ENCODE data around the gene PLXDC1.

PLXDC1 gene

DNA sequence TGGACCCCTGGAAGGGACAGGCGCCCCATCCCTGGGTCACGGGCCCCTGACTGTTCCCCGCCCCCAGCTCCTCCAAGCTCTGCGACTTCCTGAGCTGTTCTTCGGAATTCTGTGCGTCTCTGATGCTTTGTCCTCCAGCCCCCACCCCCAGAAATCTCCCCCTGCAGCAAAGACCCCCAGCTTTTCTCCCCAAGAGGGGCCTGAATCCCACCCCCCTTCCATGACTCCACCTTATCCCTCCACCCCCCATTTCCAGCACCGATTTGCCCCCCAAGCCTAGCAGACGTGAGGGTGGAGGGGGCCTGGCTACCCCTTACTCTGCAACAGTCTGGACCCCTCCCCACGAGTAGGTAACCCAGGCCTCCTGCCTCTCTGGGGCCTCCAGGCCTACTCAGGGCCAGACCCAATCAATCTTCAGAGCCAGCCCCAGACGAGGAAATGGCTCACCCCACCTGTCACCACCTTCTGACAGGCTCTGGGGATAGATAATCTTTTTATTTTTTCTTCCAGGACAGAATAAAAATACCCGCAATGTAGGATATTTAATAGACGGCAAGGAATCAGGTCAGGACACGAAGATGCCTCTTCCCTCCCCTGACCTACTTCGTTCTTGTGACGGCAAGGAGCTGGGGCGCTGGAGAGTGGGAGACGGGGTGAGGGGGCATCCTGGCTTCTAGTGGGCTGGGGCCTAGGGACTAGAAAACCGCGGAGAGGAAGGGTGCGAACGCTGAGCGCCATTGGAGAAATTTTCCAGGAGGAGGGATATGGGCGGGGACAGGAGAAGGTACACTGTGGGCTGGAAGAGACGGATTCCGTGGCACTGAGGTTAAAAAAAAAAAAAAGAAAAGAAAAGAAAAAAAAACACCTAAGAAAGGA is 744 bp upstream of the PLXDC1 start:
- TF ChIP-seq, protein P1, sequence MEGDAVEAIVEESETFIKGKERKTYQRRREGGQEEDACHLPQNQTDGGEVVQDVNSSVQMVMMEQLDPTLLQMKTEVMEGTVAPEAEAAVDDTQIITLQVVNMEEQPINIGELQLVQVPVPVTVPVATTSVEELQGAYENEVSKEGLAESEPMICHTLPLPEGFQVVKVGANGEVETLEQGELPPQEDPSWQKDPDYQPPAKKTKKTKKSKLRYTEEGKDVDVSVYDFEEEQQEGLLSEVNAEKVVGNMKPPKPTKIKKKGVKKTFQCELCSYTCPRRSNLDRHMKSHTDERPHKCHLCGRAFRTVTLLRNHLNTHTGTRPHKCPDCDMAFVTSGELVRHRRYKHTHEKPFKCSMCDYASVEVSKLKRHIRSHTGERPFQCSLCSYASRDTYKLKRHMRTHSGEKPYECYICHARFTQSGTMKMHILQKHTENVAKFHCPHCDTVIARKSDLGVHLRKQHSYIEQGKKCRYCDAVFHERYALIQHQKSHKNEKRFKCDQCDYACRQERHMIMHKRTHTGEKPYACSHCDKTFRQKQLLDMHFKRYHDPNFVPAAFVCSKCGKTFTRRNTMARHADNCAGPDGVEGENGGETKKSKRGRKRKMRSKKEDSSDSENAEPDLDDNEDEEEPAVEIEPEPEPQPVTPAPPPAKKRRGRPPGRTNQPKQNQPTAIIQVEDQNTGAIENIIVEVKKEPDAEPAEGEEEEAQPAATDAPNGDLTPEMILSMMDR (IDR thresholded peaks at IDR 0.05; ENCODE audit: unreplicated experiment in 3 of 3), result no peak
- Mint-ChIP-seq H3K27me3 (ENCODE audit: low read depth) (peaks cover 50% of the 10 kb centered on the region), H3K27ac (peak overlapping the region; percentile 81 to 91 (median 90)), H3K4me3 (peak overlapping the region; percentile 98 to 99 (median 98)), H3K36me3 (ENCODE audit: low read depth) (no peaks in the 10 kb centered on the region), H3K9me3 (no peaks in the 10 kb centered on the region), H3K4me1 (peaks cover 15% of the 10 kb centered on the region)

- peak overlapping the region; percentile 77 to 89 (median 88) for H3K4me3 Mint-ChIP-seq
- no peaks in the 10 kb centered on the region for H3K36me3 Mint-ChIP-seq (ENCODE audit: low read depth)
- no peak overlapping the region for H3K27ac Mint-ChIP-seq
- peaks cover 48% of the 10 kb centered on the region for H3K27me3 Mint-ChIP-seq (ENCODE audit: low read depth)
- no peaks in the 10 kb centered on the region for H3K9me3 Mint-ChIP-seq
- H3K4me1 Mint-ChIP-seq, result peaks cover 15% of the 10 kb centered on the region
- TF ChIP-seq, protein P1 (IDR thresholded peaks at IDR 0.05; ENCODE audit: unreplicated experiment in 3 of 3), result no peak
Measured at GRCh38 chr17:39150795-39151149, 665 bp downstream of the PLXDC1 start.

DNA sequence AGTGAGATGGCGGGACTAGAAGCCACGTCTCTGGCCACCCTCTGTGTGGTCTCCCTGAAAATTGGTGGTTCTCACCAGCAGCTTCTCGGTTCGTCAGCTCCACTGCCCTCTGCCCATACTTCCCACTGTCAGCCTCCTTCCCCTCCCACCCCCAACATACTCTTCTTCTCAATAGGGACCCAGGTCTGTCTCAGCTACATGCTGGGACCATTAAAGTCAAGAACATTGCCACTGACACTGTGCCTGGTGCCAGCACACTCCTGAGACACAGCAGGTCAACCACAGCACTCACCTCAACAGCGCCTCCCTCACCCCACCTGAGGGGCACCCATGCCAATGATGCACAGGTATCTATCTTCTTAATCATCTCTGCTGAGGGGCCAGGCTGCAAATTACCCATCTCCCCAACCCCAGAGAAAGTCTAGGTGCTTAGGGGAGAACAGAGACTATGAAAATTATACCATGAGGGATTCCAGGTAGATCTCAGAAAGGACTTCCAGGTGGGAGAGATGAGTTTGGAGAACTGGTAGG is 1.3 kb downstream of the PLXDC1 start:
- H3K27ac Mint-ChIP-seq, result peak overlapping the region in 1 of 3 experiments; percentile 25

DNA sequence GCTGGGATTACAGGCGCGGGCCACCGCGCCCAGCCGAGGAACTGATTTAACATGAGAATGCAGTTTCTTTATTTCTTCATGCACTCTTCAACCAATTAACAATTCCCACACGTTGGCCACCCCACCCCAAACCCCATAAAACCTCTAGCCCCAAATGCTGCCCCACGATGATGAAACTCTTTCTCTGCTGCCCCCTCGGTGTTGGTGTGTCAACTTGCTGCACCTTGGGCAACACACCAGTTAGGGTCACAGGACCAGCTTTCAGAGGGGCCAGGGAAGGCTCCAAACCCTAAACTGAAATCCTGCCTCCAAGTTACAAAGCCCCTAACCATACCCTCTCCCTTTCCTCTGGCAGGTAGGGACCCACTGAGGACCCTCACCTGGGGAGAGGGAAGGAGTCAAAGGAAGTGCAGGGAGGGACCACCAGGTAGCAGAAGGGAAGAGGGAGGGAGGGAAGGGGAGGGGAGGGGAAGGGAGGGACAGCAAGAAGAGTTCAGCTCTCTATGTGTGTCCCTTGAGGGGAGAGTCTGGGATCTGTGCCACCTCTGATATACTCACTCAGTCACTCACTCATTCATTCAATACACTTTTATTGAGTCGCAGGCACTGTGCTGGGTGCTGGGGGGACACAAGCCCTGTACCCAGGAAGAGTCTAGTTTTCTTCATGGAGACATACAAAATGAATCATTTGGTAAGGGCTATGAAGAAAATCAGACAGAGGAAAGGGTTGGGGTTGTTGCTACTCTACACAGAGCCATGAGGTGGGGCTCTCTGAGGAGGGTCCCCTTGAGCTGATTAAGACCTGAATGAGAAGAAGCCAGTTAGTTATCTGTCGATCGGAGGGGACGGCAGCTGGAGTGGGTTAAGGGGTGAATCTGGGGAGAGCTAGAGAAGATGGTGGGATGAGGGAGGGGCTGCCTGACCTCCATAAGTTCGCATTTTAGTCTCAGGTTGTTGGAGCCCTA is 3.9 kb downstream of the PLXDC1 start:
- Mint-ChIP-seq H3K27ac (no peak overlapping the region), H3K27me3 (ENCODE audit: low read depth) (peaks cover 53% of the 10 kb centered on the region), H3K9me3 (no peaks in the 10 kb centered on the region), H3K4me1 (peaks cover 27% of the 10 kb centered on the region), H3K36me3 (ENCODE audit: low read depth) (no peaks in the 10 kb centered on the region), H3K4me3 (peak overlapping the region in 2 of 3 experiments; percentile 49 to 76)
- TF ChIP-seq, protein P1 (IDR thresholded peaks at IDR 0.05; ENCODE audit: unreplicated experiment in 3 of 3), result no peak

More for the DNA sequence above, 1.3 kb downstream of the PLXDC1 start:
- Mint-ChIP-seq H3K36me3 (ENCODE audit: low read depth) (no peaks in the 10 kb centered on the region), H3K4me1 (peaks cover 15% of the 10 kb centered on the region), H3K4me3 (peak overlapping the region; percentile 77 to 89 (median 88)), H3K27me3 (ENCODE audit: low read depth) (peaks cover 48% of the 10 kb centered on the region), H3K9me3 (no peaks in the 10 kb centered on the region)
- TF ChIP-seq, protein P1 (IDR thresholded peaks at IDR 0.05; ENCODE audit: unreplicated experiment in 3 of 3), result no peak

DNA sequence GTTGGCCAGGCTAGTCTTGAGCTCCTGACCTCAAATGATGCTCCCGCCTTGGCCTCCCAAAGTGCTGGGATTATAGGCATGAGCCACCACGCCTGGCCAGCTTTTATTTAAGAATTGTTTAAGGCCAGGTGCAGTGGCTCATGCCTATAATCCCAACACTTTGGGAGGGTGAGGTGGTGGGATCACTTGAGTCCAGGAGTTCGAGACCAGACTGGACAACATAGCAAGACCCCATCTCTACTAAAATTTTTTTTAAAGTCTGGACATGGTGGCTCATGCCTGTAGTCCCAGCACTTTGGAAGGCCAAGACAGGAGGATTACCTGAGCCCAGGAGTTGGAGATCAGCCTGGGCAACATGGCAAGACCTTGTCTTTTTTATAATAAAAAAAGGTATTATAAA is 5.2 kb downstream of the PLXDC1 start:
- H3K4me1 Mint-ChIP-seq, result peaks cover 19% of the 10 kb centered on the region
- no peak overlapping the region for H3K4me3 Mint-ChIP-seq
- no peaks in the 10 kb centered on the region for H3K9me3 Mint-ChIP-seq
- H3K36me3 Mint-ChIP-seq (ENCODE audit: low read depth), result no peaks in the 10 kb centered on the region
- TF ChIP-seq, protein P1 (IDR thresholded peaks at IDR 0.05; ENCODE audit: unreplicated experiment in 3 of 3), result no peak
- H3K27me3 Mint-ChIP-seq (ENCODE audit: low read depth), result peaks cover 52% of the 10 kb centered on the region
- H3K27ac Mint-ChIP-seq, result no peak overlapping the region
